HG03066 (cell line): ENCODE measurements around the gene KRTAP9-4.
"Not testable (repeated sequence)": the region's sequence is repeated elsewhere in the genome, so short reads cannot be mapped to it uniquely, and the experiment has no call there.

Source experiments
- ATAC-seq: cut with Tn5 transposase; IDR thresholded peaks from one replicate; pipeline ENCODE4 v1.9.1; 2021; ENCODE audit warnings: low read depth; ENCODE audit not compliant: unreplicated experiment

Gene KRTAP9-4

DNA sequence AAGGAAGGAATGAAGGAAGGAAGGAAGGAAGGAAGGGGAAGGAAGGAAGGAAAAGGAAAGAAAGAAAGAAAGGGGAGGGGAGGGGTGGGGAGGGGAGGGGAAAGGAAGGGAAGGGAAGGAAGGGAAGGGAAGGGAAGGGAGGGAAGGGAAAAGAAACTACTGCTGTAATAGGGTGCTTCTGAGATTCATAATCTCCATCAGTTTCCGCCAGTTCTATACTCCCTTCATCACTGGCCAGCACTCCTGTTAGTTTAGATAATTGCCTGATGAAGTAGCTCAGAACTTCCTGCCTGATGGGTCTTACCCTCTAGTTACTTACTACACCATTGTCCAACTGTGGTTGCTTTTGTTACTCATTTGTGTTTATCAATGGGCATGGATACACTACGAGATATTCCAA is 13.7 kb downstream of the KRTAP9-4 start:
- no peak for ATAC-seq

DNA sequence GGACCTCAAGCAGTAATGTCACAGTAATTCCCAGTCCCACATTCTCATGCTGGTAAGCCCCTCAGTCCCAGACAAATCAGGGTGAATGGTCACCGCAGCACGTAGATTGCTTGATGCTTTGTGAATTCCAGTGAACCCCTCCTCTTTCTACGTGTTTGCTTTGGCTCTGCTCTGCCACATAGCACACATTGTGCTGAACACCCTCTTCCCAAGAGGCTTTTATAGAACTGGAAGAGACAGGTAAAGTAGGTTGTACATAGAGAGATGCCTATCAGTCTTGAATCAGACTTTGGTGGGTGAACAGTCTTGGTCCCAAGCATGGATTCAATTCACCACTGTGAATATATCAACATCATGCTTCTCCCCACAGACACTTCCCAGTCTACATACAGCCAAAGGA is 15.1 kb downstream of the KRTAP9-4 start:
- no peak for ATAC-seq

DNA sequence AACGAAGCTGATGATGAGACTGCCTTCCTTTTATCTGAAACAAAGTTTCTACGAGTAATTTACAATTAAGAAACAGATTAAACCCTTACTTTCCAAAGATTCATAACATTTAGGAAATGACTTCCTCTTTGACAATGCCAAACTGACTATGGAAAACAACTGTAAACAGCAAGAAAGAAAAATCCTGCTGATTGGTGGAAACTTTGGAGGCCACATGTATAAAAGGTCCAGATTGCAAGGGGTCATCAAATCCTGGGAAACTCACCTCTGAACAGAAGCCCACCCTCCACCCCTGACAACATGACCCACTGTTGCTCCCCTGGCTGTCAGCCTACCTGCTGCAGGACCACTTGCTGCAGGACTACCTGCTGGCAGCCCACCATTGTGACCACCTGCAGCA is 15.6 kb downstream of the KRTAP9-4 start, which contains the start of gene KRTAP9-6:
KRTAP9-6 (plus strand) TSS at position 301 of the 400 bp plus-strand sequence; CDS start at position 301, 0 bp downstream.
- no peak for ATAC-seq

DNA sequence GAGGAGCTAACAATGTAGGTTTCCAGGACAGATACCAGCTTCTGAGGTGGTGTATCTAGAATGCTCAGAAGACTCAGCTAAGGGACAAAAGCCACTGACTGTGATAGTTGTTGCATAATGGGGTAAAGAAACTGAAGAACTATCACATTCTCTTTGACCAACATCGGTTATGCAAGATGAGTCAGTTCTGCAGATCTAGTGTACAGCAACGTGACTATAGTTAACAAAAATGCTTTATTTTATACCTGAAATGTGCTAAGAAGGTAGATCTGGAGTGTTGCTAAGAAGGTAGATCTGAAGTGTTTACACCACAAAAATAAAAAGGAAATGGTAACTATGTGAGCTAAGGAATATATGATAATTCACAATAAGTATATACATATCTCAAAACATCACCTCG is 18.2 kb downstream of the KRTAP9-4 start:
- no peak for ATAC-seq

DNA sequence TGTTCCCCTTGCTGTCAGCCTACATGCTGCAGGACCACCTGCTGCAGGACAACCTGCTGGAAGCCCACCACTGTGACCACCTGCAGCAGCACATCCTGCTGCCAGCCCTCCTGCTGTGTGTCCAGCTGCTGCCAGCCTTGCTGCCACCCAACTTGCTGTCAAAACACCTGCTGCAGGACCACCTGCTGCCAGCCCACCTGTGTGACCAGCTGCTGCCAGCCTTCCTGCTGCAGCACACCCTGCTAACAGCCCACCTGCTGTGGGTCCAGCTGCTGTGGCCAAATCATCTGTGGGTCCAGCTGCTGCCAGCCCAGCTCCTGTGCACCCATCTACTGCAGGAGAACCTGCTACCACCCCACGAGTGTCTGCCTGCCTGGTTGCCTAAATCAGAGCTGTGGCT is 21.8 kb downstream of the KRTAP9-4 start:
- ATAC-seq: not testable (repeated sequence)

DNA sequence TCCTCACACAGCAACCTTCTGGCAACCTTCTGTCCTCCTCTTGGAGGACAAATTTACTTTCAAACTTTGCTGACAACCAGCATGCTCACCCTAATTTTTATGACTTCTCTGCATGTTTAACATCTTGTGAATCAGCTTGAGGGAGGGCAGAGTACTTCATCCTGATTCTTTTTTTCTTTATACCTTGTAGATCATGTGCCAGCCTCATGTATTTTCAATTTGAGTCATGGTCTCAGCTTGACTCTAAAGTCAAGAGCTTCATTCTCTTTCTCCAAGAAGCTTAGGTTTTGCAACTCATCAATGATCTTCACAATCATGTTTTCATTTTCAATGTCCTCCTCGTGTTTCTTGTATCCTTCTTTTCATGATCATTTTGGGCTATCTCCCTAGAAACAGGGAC is 22.4 kb downstream of the KRTAP9-4 start:
- ATAC-seq: no peak

GRCh38 chr17:41275648-41276190 is 26.2 kb downstream of the KRTAP9-4 start, which contains the start of gene KRTAP9-7:
Gene KRTAP9-7, plus strand, starts transcription at chr17:41275698. Its CDS starts 0 bp downstream, at chr17:41275698.
- ATAC-seq: not testable (repeated sequence)

- ATAC-seq: no peak
Observed at GRCh38 chr17:41278176-41278955, 28.9 kb downstream of the KRTAP9-4 start.

- ATAC-seq: no peak
Observed at GRCh38 chr17:41284043-41284442, 34.6 kb downstream of the KRTAP9-4 start.

DNA sequence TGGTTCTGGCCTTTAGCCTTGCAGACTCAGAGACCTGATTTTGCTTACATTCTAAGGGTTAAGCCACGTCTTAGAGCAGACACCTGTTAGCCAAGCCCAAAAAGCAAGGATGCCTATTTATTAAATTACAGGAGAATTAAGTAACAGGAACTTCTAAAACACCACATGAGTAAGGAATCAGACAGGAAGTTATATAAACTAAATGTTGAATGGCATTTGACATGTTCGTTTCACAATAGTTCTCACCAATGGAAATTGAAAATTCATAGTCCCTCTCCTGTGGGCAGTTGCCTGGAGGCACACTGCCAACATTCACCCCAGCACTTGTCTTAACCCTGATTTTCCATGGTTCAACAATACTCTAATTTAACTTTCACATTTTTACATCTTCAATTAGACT is 35.1 kb downstream of the KRTAP9-4 start:
- ATAC-seq: no peak

DNA sequence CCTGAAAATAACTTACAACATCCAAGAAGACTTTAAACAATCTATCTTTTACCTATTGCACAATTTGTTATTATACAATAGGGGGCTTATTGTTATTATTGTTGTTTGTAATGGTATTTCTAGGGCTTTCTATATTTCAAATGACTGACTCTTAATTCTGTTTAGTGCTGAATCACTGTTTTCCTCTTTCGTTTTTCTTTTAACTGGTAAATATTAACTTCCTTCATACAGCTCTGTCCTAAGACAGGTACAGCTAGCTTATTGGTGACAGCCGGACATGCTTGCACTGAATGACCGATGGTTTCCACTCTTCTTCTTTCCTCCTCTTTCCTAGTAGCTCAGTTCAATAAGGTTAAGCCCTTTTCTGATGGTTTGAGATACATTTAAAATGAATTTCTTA is 37.6 kb downstream of the KRTAP9-4 start:
- no peak for ATAC-seq

DNA sequence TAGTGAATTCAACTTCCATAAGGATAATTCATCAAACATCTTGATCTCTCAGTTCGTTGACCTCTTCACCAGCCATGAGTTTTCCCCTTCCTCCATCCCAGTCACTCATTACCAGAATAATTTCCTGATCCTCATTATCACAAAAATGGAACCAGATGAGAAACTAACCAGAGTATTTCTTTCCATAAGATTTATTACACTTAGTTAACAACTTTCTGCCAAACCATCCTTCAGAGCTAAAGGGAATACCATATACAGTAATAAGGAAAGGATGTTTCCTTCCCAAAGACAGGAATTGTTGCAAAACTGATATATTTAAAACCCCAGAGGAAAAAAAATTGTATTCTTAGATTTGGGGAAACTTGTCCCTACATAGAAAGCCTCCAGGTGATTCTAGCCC is 44.5 kb downstream of the KRTAP9-4 start:
- ATAC-seq: no peak

DNA sequence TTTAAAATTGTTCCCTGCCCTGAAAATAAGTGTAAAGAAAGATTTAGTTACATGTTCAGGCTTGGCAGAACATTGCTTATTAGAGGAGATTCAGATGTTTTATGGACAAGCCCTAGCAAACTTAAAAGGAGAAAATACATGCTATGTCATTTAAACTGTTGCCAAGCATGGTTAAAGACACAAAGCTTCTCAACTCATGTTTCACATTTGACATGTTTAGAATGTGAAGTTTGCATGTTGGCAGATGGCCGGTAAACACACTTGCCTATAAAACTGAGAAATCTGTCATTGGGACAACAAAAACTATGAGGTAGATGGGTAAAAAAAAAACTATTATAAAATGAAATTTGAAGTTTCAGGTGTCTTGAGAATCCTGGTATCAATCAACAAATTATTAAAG is 47.4 kb downstream of the KRTAP9-4 start:
- no peak for ATAC-seq

GRCh38 chr17:41298458-41299135 is 49.1 kb downstream of the KRTAP9-4 start:
- no peak for ATAC-seq
